GM18498 (cell line): ENCODE results near the gene LRTM2.

Experiments used
- ATAC-seq: cut with Tn5 transposase; IDR thresholded peaks from one replicate; pipeline ENCODE4 v1.9.1; 2021; ENCODE audit warnings: mild to moderate bottlenecking, moderate library complexity; ENCODE audit not compliant: unreplicated experiment

The LRTM2 gene

DNA sequence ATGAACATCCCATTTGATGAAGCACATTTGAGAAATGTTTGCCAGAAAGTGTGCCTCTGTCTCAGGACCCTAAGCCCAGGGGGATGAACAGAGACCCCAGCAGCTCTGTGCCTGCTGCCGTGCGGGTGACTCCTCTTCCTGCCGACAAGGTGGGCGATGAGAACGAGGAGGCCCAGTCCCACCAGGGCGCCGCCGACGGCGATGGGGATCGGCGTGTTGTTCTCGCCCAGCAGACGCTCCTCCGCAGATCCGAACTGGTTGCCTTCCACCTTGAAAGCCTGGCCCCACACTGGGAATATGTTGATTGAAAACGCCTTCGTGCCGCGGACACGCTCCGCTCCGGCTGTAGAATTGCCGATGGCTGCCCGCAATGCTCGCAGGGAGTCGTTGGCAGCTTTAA is 44.1 kb downstream of the LRTM2 start:
- no peak for ATAC-seq

- ATAC-seq: no peak
Observed at GRCh38 chr12:1864867-1865266, 44.5 kb downstream of the LRTM2 start.

DNA sequence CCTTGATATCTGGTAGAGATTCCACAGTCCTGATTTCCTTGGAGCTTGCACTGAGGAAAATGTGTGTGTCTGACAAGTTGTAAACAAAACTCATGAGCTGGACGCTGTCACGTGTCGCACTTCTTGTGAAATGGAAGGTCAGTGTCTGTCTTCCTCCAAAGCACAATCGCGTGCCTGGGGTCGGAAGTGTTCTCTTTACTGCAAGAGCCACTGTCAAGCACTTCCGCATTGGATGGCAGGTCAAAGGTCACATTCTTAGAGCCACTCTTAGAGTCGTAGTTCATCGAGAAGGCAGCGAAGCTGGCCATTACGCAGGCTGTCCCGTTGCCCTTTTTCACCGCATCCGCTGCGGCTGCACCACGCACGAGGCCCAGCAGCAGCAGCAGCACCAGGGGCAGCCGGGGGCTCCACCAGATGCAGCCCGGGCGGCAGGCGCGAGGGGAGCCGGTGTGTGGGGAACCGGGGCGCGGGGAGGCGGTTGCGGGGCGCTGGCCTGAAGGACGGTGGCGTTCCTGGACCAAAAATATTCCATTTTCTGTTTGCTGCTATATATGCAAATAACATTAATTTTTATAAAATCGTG is 45.0 kb downstream of the LRTM2 start:
- ATAC-seq: no peak

GRCh38 chr12:1869145-1869544 is 48.8 kb downstream of the LRTM2 start:
- ATAC-seq: no peak

DNA sequence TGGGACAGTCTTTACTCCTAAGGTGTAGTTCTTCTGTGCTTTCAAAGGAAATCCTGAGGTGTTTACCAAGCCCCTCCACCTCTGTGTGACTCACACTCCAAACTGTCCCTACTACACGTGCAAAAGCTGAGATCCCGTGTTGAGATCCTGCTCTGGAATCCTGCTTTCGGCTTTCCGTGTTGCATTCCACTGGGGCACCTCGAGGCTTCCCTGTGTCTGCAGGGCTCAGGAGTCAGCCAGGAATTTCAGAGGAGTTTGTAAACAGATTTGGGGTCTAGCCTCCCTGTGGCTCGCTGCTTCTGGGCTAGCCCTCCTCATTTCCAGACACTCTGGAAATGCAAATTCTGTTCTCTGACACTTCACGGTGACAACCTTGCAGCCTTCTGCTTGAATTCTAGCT is 49.7 kb downstream of the LRTM2 start:
- ATAC-seq: no peak

DNA sequence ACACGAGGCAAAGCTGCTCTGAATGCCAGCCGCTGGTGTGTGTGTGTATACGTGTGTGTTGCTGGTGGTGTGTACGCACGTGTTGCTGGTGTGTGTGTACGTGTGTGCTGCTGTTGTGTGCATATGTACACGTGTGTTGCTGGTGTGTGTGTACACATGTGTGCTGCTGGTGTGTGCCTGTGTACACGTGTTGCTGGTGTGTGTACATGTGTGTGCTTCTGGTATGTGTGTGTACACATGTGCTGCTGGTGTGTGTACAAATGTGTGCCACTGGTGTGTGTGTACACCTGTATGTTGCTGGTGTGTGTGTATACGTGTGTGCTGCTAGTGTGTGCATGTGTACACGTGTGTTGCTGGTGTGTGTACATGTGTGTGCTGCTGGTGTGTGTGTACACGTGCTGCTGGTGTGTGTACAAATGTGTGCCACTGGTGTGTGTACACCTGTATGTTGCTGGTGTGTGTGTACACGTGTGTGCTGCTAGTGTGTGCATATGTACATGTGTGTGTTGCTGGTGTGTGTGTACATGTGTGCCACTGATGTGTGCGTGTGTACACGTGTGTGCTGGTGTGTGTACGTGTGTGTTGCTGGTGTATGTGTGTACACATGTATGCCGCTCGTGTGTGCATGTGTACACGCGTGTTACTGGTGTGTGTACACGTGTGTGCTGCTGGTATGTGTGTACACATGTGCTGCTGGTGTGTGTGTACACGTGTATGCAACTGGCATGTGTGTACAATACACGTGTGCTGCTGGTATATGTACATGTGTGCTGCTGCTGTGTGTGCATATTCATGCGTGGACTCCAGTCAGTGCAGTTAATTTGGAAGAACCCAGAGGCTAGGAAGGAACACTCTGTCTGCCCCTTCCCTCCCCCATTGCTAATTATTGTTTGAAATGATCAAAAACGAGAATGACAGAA is 50.9 kb downstream of the LRTM2 start:
- no peak for ATAC-seq

DNA sequence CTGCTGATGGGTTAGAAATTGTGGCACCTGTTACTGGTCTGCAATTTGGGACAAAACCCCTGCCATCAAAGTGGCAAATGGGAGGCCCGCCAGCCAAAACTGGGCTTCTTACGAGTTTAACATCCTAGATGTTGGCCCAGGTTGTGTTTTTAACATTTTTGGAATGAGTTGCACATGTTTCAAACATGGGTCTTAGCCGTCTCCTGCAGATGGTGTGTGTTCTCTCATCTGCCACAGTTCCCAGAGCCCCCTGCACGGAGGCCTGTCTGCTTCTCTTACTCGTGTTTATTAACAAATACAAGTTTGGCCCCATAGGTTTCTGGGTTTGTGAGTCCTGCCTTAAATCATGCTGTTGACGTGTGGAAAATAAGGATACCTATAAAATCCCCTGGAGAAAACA is 51.6 kb downstream of the LRTM2 start:
- ATAC-seq: no peak

DNA sequence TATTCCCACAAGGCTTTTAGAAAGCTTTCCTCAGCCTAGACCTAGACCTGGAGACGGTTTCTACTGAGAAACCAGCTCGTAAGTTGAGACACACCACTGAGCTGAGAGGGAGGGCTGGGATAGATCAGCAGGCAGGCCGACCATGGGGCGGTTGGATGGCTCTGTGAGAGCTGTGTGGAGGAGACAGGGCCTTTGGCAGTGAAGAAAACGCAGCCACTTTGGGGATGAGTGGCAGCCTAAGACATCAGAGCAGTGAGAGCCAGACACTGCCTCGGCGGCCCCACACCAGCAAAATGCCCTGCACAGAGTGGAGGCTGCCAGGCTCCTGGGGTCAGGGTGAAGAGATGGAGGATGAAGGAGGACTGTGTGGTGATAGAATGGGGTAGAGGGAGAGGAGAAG is 52.1 kb downstream of the LRTM2 start:
- ATAC-seq: no peak

DNA sequence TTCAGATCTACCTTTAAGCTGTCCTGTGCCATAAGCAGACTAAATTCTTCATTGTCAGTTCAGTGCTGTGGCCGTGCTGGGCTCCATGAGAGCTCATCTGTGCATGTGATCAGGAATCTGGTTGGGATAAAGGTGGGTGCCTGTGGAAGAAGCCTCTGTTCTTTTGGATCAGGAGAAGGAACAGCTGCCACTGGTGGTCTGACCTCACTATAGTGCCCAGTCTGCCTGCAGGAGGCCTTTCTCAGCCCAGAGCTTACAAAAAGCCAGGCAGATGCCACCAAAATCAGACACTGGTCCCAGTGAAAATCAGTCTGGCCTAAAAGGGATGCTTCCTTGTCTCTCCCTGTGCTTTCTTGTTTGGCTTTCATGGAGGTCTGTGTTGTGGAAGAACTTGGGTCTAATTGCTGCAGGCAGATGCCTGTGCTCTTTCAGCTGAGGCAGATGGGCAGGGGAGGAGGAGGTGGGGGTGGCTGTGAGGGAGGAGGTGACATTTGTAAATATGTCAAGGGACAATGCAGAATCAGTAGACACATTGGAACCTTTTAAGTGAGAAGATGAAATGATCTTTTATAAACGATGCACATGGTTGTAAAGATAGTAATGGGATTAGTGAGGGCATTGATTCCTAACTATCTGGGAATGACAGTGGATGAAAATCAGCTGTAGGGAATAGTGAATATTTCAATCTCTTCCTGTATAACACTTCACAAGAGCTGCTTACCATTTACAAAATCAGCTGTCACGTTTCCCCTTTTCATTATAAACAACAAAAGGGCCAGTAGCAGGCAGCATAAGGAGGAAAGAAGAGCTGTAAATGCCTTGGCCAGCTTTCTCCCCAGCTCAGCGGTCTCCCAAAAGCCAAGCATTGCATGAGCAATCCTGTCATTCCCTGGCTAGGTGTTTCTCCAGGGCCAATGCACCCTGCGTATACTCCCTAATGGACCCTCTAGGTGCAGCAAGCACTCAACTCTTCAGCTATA is 53.5 kb downstream of the LRTM2 start:
- ATAC-seq: no peak

DNA sequence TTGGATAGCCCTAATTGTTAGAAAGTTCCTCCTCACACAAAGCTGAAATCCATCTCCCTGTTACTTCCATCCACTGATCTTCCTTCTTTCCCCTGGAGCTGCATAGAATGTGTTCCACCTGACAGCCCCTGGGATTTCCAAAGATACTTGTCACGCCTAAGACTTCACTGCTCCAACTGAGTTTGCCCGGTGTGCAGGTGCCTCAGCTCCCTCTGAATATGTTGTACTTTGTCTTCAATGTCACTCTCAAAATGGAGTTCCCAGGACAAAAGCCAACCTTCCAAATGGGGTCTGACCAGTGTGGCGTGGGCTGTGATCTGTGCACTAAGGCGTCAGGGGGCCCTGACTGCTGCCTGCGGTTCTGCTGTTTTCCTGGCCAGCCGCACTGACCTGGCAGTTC is 55.2 kb downstream of the LRTM2 start:
- no peak for ATAC-seq

- no peak for ATAC-seq
Observed at GRCh38 chr12:1876086-1876485, 55.7 kb downstream of the LRTM2 start.

DNA sequence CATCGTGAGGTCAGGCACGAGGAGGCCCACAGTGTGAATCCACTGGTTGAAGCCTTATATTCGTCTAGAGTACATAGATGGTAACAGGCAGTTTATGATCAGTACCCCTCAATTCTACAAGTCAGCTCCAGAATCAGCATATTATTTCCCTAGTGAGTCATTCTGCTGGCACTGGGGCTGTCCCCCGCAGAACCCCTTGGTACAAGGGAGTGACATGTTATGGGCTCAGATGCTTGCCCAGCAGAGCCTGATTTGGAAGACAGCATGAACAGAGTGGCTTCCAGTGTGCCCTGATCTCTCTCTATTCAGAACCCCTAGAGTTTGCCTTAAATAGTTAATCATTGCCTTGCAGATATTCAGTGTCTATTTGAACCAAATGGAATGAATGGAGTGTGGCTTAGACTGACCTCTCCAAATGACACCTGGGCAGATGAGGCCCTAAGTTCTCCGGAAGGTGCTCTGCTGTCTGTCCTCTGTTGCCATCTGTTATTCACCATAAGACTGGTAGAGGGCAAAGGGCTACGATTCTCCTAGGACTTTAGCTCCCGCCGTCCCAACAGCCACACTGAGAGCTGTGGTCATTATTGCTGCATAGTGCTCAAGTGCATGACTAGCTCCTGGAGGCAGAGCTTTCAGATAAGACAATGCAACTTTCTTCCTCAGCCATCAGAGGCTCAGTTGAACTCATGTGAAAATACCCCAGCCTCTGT is 57.0 kb downstream of the LRTM2 start:
- ATAC-seq: no peak

GRCh38 chr12:1878214-1878613 is 57.8 kb downstream of the LRTM2 start:
- no peak for ATAC-seq

GRCh38 chr12:1878695-1879094 is 58.3 kb downstream of the LRTM2 start:
- ATAC-seq: no peak

- no peak for ATAC-seq
Observed at GRCh38 chr12:1879633-1880032, 59.3 kb downstream of the LRTM2 start.

- ATAC-seq: no peak
Observed at GRCh38 chr12:1880153-1880845, 59.9 kb downstream of the LRTM2 start.

DNA sequence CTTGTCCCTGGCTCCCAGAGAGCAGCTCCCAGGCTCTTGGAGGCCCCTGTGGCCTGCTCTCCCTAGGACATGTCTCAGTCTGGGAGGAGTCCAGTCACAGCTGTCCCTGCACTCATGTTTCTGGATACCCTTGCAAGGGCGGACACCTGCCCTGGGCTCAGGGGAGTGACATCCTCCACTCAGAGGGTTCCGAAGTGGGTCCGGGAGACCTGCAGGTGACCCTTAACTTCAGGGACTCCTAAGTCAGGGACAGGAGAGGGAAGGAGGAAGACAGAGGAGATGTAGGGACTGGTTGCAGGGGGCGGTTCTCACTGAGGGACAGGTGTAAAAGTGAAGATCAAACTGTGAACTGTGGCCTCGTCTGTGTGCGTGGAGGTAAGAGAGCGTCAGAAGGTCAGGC is 60.5 kb downstream of the LRTM2 start:
- no peak for ATAC-seq

DNA sequence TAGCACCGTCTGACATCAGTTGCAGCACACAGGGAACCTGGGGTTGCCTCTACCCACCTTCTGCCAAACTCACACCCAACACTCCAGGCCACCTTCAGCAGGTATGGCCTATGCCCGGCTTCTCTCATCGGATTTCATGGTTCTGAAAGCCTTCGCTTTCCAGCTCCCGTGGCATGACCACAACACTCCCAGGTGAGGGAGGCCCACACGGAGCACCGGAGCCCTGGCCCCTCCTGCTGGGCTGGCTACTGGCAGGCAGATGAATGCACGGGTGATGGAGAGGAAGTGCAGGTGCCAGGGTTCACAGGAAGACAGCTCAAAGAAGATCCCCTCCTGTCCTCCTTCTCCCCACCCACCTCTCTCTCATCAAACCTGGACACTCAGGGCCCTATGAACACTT is 60.9 kb downstream of the LRTM2 start:
- no peak for ATAC-seq

DNA sequence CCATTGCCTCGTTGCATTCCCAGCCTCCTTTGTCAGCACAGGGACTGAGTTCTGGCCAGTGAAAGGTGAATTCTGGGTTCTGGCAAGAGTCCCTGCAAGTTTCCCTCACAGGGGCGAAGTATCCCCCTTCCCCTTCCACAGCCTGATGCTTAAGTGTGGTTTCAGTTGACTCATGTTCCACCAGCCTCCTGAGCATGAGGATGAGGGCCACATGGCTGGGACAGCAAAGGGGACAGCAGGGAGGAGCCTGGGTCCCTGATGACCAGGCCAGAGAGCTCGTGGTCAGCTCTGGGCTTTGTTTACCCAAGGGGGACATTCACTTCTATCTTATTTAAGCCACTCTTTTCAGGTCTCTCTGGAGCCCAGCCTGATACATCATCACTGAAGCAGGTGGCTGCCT is 61.6 kb downstream of the LRTM2 start:
- ATAC-seq: no peak

- ATAC-seq: no peak
Observed at GRCh38 chr12:1882405-1882804, 62.0 kb downstream of the LRTM2 start.
